HepG2 (cell line): ENCODE data around the gene TMEM223. TPM values are rescaled to one million over a fixed set of nuclear protein-coding genes. Genes with fewer than 3 reads are reported as not detected.
A peak's percentile ranks its signal among the peaks of the same experiment; 100 is the strongest.

Source experiments
- CBX1 ChIP-seq: IDR thresholded peaks from one replicate; pipeline ENCODE4 v1.6.1; 2016; ENCODE audit warnings: antibody characterized with exemption, low read depth
- GABPA ChIP-seq, 2 experiments: IDR thresholded peaks; 2 replicates each; pipeline ENCODE4 v1.6.1; 2011 to 2016; ENCODE audit warnings: low read depth in 2 of 2, low read length in 1 of 2, missing biosample characterization in 1 of 2, missing genetic modification characterization in 1 of 2
- KLF9 ChIP-seq: IDR thresholded peaks from 2 replicates; pipeline ENCODE4 v1.6.1; 2016; ENCODE audit warnings: low read depth
- MYC ChIP-seq: sonication (generic); formaldehyde crosslinking; IDR thresholded peaks from 2 replicates; pipeline ENCODE4 v1.9.0; 2021; ENCODE audit warnings: missing genetic modification reagents, borderline replicate concordance
- PITX1 ChIP-seq: sonication (generic); formaldehyde crosslinking; IDR thresholded peaks from 2 replicates; pipeline ENCODE4 v1.5.1; 2020; ENCODE audit warnings: mild to moderate bottlenecking, missing genetic modification reagents
- SALL1 ChIP-seq: sonication (generic); formaldehyde crosslinking; IDR thresholded peaks from 2 replicates; pipeline ENCODE4 v1.8.0; 2022; ENCODE audit warnings: mild to moderate bottlenecking, missing genetic modification reagents
- STAT5B ChIP-seq: sonication (generic); formaldehyde crosslinking; IDR thresholded peaks from 2 replicates; pipeline ENCODE4 v1.4.0; 2020; ENCODE audit warnings: missing genetic modification reagents
- ZBTB7A ChIP-seq: sonication (generic); formaldehyde crosslinking; IDR thresholded peaks from 2 replicates; pipeline ENCODE4 v1.8.0; 2022; ENCODE audit warnings: mild to moderate bottlenecking, missing genetic modification reagents
- ZMYM4 ChIP-seq: sonication (generic); formaldehyde crosslinking; IDR thresholded peaks from 2 replicates; pipeline ENCODE4 v1.8.1; 2023; ENCODE audit warnings: mild to moderate bottlenecking, missing genetic modification reagents
- ZNF563 ChIP-seq: sonication (generic); formaldehyde crosslinking; IDR thresholded peaks from 2 replicates; pipeline ENCODE4 v1.8.0; 2022; ENCODE audit warnings: mild to moderate bottlenecking, moderate library complexity, missing genetic modification reagents
- ZNF792 ChIP-seq: IDR thresholded peaks from 2 replicates; pipeline ENCODE4 v1.6.1; 2016
- polyA plus RNA-seq, 8 experiments: library from polyadenylated mRNA; depleted of rRNA in 3 of 8; stranded (reverse) in 7 of 8; unstranded in 1 of 8; fragments of >200 nt; fragmentation: Illumina TruSeq in 4 of 8; extraction: Trizol in 4 of 8; gene quantifications; 2 replicates each; pipeline versions ENCODE4 v1.2.1 to v1.2.3, GENCODE V29; 2011 to 2016; ENCODE audit warnings: low read depth in 4 of 8, missing spikeins in 1 of 8, mixed read lengths in 1 of 8; ENCODE audit not compliant: insufficient read depth in 1 of 8
- total RNA-seq, 5 experiments: library from RNA; depleted of rRNA; stranded (reverse); fragments of >200 nt; fragmentation: Illumina TruSeq; extraction: Trizol; gene quantifications; 2 replicates each; pipeline ENCODE4 v1.2.3, GENCODE V29; 2016; ENCODE audit warnings: low read depth in 1 of 5
- TF ChIP-seq, protein P1 (sequence below), 2 experiments: sonication (generic) in 1 of 2; formaldehyde crosslinking in 1 of 2; IDR thresholded peaks; 2 replicates each; pipeline versions ENCODE4 v1.5.1 to v1.6.1; 2011 to 2020; ENCODE audit warnings: borderline replicate concordance in 1 of 2, low read depth in 1 of 2, low read length in 1 of 2, mild to moderate bottlenecking in 1 of 2, missing genetic modification reagents in 1 of 2, moderate library complexity in 1 of 2
- TF ChIP-seq, protein P2 (sequence below): sonication (generic); formaldehyde crosslinking; IDR thresholded peaks from 2 replicates; pipeline ENCODE4 v1.9.0; 2021; ENCODE audit warnings: mild to moderate bottlenecking, missing genetic modification reagents
- TF ChIP-seq, protein P3 (sequence below): sonication (generic); formaldehyde crosslinking; IDR thresholded peaks from 2 replicates; pipeline ENCODE4 v1.8.1; 2023; ENCODE audit warnings: mild to moderate bottlenecking, inconsistent platforms, moderate library complexity, missing genetic modification reagents, borderline replicate concordance
- TF ChIP-seq, protein P4 (sequence below): IDR thresholded peaks from 2 replicates; pipeline ENCODE4 v1.6.1; 2016; ENCODE audit warnings: low read depth, borderline replicate concordance
- TF ChIP-seq, protein P5 (sequence below): IDR thresholded peaks from 2 replicates; pipeline ENCODE4 v1.6.1; 2018; ENCODE audit warnings: missing genetic modification reagents

TMEM223 gene
- total and polyA plus RNA-seq, 2 of the 13 experiments (the other 11 are each of a cell fraction or from before 2014, with no cell fraction given) = 19.5 to 24.9 TPM

DNA sequence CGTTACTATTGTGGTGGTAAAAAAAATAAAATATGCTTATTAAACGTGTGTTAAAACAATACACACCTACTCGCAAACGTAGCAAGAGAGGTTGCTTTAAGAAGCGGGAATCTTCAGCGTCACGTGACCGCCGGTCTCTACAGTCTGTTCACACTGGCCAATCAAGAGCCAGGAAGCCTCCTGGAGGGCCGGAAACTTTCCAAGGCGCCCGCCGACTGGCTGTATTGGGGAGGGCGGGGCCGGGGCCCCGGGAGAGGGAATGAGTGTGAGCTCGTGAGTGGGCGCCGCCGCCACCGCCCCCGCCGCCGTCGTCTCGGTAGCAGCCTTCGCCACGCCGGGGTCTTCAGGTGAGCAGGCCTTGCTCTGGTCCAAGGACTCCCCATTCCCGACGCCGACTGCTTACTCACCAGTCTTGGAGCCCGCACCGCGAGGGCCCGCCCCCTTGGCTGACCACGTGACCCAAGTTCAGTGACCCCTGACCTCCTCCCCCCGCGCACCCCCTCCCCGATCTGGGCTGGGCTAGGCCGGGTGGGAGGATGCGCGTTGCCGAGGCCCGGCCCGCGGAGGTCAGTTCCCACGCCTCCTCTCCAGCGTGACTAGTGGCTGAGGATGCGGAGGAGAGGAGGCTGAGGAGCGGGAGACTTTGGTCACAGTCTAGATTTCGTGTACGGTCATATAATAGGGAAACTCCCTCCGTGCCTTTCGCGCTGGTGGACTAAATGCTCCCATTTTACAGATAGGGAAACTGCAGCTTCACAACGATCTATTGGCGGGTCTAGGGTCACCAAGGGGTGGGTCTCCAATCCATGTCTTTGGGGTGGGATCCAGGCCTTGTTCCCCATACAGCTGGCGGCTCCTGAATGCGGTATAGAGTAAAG lies 20.4 kb downstream of the TMEM223 start, which contains the start of gene TAF6L (continued):
- TF ChIP-seq, protein P1, sequence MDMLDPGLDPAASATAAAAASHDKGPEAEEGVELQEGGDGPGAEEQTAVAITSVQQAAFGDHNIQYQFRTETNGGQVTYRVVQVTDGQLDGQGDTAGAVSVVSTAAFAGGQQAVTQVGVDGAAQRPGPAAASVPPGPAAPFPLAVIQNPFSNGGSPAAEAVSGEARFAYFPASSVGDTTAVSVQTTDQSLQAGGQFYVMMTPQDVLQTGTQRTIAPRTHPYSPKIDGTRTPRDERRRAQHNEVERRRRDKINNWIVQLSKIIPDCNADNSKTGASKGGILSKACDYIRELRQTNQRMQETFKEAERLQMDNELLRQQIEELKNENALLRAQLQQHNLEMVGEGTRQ (IDR thresholded peaks at IDR 0.05; ENCODE audit: low read depth, low read length) = peak; percentile 95
- TF ChIP-seq, protein P1 (CRISPR knock-in tag; IDR thresholded peaks at IDR 0.05; ENCODE audit: borderline replicate concordance) = peak; percentile 94; the same call in 1 of the 2 replicates
- TF ChIP-seq ZNF563 (CRISPR knock-in tag) (0 out of 2 replicates have a peak, but pooled peaks have one; percentile 51), KLF9 (peak; percentile 15; the same call in 1 of the 2 replicates), CBX1 (peak; percentile 68), MYC (CRISPR knock-in tag) (peak; percentile 86), ZNF792 (peak; percentile 25; the same call in 1 of the 2 replicates), PITX1 (CRISPR knock-in tag) (peak; percentile 63; the same call in 1 of the 2 replicates), GABPA (IDR thresholded peaks at IDR 0.05; ENCODE audit: low read depth, low read length) (peak; percentile 32), GABPA (CRISPR knock-in tag; IDR thresholded peaks at IDR 0.05; ENCODE audit: low read depth) (peak; percentile 74), STAT5B (CRISPR knock-in tag) (no peak), ZMYM4 (CRISPR knock-in tag) (0 out of 2 replicates have a peak, but pooled peaks have one; percentile 34), SALL1 (CRISPR knock-in tag) (peak; percentile 53), ZBTB7A (CRISPR knock-in tag) (peak; percentile 61; the same call in 1 of the 2 replicates)
- TF ChIP-seq, protein P2, sequence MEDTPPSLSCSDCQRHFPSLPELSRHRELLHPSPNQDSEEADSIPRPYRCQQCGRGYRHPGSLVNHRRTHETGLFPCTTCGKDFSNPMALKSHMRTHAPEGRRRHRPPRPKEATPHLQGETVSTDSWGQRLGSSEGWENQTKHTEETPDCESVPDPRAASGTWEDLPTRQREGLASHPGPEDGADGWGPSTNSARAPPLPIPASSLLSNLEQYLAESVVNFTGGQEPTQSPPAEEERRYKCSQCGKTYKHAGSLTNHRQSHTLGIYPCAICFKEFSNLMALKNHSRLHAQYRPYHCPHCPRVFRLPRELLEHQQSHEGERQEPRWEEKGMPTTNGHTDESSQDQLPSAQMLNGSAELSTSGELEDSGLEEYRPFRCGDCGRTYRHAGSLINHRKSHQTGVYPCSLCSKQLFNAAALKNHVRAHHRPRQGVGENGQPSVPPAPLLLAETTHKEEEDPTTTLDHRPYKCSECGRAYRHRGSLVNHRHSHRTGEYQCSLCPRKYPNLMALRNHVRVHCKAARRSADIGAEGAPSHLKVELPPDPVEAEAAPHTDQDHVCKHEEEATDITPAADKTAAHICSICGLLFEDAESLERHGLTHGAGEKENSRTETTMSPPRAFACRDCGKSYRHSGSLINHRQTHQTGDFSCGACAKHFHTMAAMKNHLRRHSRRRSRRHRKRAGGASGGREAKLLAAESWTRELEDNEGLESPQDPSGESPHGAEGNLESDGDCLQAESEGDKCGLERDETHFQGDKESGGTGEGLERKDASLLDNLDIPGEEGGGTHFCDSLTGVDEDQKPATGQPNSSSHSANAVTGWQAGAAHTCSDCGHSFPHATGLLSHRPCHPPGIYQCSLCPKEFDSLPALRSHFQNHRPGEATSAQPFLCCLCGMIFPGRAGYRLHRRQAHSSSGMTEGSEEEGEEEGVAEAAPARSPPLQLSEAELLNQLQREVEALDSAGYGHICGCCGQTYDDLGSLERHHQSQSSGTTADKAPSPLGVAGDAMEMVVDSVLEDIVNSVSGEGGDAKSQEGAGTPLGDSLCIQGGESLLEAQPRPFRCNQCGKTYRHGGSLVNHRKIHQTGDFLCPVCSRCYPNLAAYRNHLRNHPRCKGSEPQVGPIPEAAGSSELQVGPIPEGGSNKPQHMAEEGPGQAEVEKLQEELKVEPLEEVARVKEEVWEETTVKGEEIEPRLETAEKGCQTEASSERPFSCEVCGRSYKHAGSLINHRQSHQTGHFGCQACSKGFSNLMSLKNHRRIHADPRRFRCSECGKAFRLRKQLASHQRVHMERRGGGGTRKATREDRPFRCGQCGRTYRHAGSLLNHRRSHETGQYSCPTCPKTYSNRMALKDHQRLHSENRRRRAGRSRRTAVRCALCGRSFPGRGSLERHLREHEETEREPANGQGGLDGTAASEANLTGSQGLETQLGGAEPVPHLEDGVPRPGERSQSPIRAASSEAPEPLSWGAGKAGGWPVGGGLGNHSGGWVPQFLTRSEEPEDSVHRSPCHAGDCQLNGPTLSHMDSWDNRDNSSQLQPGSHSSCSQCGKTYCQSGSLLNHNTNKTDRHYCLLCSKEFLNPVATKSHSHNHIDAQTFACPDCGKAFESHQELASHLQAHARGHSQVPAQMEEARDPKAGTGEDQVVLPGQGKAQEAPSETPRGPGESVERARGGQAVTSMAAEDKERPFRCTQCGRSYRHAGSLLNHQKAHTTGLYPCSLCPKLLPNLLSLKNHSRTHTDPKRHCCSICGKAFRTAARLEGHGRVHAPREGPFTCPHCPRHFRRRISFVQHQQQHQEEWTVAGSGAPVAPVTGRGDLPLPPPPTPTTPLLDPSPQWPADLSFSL (CRISPR knock-in tag) = 0 out of 2 replicates have a peak, but pooled peaks have one; percentile 1
- TF ChIP-seq, protein P3, sequence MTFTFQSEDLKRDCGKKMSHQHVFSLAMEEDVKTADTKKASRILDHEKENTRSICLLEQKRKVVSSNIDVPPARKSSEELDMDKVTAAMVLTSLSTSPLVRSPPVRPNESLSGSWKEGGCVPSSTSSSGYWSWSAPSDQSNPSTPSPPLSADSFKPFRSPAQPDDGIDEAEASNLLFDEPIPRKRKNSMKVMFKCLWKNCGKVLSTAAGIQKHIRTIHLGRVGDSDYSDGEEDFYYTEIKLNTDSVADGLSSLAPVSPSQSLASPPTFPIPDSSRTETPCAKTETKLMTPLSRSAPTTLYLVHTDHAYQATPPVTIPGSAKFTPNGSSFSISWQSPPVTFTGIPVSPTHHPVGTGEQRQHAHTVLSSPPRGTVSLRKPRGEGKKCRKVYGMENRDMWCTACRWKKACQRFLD (CRISPR knock-in tag) = no peak; the same call in 1 of the 2 replicates
- TF ChIP-seq, protein P4, sequence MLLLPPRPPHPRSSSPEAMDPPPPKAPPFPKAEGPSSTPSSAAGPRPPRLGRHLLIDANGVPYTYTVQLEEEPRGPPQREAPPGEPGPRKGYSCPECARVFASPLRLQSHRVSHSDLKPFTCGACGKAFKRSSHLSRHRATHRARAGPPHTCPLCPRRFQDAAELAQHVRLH (CRISPR knock-in tag) = peak; percentile 50; the same call in 1 of the 2 replicates
- TF ChIP-seq, protein P5, sequence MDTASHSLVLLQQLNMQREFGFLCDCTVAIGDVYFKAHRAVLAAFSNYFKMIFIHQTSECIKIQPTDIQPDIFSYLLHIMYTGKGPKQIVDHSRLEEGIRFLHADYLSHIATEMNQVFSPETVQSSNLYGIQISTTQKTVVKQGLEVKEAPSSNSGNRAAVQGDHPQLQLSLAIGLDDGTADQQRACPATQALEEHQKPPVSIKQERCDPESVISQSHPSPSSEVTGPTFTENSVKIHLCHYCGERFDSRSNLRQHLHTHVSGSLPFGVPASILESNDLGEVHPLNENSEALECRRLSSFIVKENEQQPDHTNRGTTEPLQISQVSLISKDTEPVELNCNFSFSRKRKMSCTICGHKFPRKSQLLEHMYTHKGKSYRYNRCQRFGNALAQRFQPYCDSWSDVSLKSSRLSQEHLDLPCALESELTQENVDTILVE (CRISPR knock-in tag) = peak; percentile 69; the same call in 1 of the 2 replicates
